ENCODE data around the gene DCHS2. TPM values are rescaled to one million over a fixed set of nuclear protein-coding genes. Genes with fewer than 3 reads are reported as not detected.

DCHS2 gene
- total RNA-seq, 1 donor, result under 0.01 TPM

DNA sequence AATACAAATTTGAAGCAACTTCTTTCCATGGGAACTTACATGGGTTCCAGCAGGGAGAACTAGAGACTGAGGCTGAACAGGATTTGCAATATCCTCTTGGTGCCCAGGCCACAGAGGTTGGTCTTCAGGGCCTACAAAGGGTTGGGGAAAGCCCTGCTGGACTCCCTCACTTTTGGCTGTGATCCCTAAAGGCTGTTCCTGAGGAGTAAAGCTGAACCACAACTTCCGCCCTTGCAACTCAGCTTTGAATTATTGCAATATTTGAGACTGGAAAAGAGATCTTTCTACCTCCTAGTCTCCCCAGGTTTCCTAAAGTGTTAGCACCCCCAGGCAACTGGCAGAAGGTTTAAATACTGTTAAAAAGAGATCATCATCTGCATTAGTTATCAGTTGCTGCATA, 26.9 kb downstream of the DCHS2 start:
- Histone ChIP-seq H3K36me3 (ENCODE audit: insufficient read depth, low read length) (no peaks in the 10 kb centered on the region), H3K27ac (ENCODE audit: low read depth, low read length) (no peak overlapping the region), H2AFZ (ENCODE audit: low read length) (no peak overlapping the region), H3K79me2 (ENCODE audit: insufficient read depth, low read length) (no peaks in the 10 kb centered on the region), H3K4me1 (ENCODE audit: insufficient read depth, low read length) (no peaks in the 10 kb centered on the region), H3K4me3 (ENCODE audit: insufficient read depth, low read length) (no peak overlapping the region), H4K20me1 (ENCODE audit: insufficient read depth, low read length) (no peaks in the 10 kb centered on the region), H3K9me3 (ENCODE audit: low read depth, low read length) (no peaks in the 10 kb centered on the region), H3K27me3 (ENCODE audit: insufficient read depth, low read length) (no peaks in the 10 kb centered on the region), H3K4me2 (ENCODE audit: insufficient read depth, low read length) (no peak overlapping the region)
- TF ChIP-seq, protein P1, sequence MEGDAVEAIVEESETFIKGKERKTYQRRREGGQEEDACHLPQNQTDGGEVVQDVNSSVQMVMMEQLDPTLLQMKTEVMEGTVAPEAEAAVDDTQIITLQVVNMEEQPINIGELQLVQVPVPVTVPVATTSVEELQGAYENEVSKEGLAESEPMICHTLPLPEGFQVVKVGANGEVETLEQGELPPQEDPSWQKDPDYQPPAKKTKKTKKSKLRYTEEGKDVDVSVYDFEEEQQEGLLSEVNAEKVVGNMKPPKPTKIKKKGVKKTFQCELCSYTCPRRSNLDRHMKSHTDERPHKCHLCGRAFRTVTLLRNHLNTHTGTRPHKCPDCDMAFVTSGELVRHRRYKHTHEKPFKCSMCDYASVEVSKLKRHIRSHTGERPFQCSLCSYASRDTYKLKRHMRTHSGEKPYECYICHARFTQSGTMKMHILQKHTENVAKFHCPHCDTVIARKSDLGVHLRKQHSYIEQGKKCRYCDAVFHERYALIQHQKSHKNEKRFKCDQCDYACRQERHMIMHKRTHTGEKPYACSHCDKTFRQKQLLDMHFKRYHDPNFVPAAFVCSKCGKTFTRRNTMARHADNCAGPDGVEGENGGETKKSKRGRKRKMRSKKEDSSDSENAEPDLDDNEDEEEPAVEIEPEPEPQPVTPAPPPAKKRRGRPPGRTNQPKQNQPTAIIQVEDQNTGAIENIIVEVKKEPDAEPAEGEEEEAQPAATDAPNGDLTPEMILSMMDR (IDR thresholded peaks at IDR 0.05; ENCODE audit: extremely low read depth, low read depth, low read length), result no peak
- no peak for DNase-seq (ENCODE audit: insufficient read length, low spot score, missing footprints)

DNA sequence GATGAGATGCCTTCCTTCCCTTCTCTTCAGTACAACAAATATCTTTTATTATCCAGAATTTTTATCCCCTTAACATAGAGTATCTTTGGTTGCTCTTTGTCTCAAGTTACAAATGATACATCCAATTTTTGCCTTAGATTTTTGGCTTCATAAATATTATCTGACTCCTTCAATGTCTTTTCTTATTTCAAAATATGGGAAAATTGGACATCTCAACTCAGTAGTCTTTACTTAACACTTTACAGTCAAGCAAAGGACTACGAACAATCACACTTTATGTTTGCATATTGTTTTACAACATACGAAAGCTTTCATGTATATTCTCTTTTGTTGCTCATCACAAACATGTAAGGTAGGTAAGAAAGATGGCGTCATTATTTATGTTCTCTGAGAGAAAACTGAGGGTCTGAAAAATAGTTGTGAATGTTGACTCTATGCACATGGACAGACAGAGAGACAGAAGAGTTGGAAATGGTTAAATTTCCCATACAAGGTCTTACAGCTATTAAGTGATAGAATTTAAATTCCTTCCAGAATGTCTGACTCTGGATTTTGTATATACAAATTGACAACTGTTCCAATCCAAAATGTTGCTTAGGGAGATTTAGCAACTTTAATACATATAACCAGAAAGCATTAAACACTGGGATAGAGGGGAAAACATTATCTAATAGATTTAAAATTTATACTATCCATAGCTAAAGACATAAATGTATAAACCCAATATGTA, 29.4 kb downstream of the DCHS2 start:
- Histone ChIP-seq H3K4me3 (ENCODE audit: insufficient read depth, low read length) (no peak overlapping the region), H3K4me2 (ENCODE audit: insufficient read depth, low read length) (no peak overlapping the region), H3K4me1 (ENCODE audit: insufficient read depth, low read length) (no peaks in the 10 kb centered on the region), H4K20me1 (ENCODE audit: insufficient read depth, low read length) (no peaks in the 10 kb centered on the region), H3K36me3 (ENCODE audit: insufficient read depth, low read length) (no peaks in the 10 kb centered on the region), H3K27ac (ENCODE audit: low read depth, low read length) (no peak overlapping the region), H3K27me3 (ENCODE audit: insufficient read depth, low read length) (no peaks in the 10 kb centered on the region), H3K79me2 (ENCODE audit: insufficient read depth, low read length) (no peaks in the 10 kb centered on the region), H3K9me3 (ENCODE audit: low read depth, low read length) (no peaks in the 10 kb centered on the region), H2AFZ (ENCODE audit: low read length) (no peak overlapping the region)
- TF ChIP-seq, protein P1 (IDR thresholded peaks at IDR 0.05; ENCODE audit: extremely low read depth, low read depth, low read length), result no peak
- DNase-seq (ENCODE audit: insufficient read length, low spot score, missing footprints), result no peak

DNA sequence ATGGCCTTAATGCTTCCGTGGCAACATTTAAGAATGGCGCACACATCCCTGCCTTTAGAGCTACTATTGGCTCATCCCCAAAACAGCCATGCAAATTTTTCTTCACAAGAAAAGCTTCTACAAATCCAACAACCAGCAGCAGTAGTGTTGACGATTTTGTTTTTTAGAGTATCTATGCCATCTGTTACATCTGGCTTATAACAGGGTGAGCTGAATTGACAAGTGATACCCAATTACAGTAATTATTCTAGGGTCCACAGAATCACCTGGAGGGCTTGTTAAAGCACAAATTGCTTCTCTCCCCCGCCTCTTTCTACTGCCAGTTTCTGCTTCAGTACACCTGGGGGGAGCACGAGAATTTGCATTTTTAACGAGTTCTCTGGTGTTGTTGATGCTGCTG, 34.1 kb downstream of the DCHS2 start:
- Histone ChIP-seq H3K4me2 (ENCODE audit: insufficient read depth, low read length) (no peak overlapping the region), H3K36me3 (ENCODE audit: insufficient read depth, low read length) (no peaks in the 10 kb centered on the region), H3K27ac (ENCODE audit: low read depth, low read length) (no peak overlapping the region), H3K4me3 (ENCODE audit: insufficient read depth, low read length) (no peak overlapping the region), H4K20me1 (ENCODE audit: insufficient read depth, low read length) (no peaks in the 10 kb centered on the region), H3K79me2 (ENCODE audit: insufficient read depth, low read length) (no peaks in the 10 kb centered on the region), H3K27me3 (ENCODE audit: insufficient read depth, low read length) (no peaks in the 10 kb centered on the region), H3K9me3 (ENCODE audit: low read depth, low read length) (no peaks in the 10 kb centered on the region), H2AFZ (ENCODE audit: low read length) (no peak overlapping the region), H3K4me1 (ENCODE audit: insufficient read depth, low read length) (no peaks in the 10 kb centered on the region)
- no peak for DNase-seq (ENCODE audit: insufficient read length, low spot score, missing footprints)
- TF ChIP-seq, protein P1 (IDR thresholded peaks at IDR 0.05; ENCODE audit: extremely low read depth, low read depth, low read length), result no peak

DNA sequence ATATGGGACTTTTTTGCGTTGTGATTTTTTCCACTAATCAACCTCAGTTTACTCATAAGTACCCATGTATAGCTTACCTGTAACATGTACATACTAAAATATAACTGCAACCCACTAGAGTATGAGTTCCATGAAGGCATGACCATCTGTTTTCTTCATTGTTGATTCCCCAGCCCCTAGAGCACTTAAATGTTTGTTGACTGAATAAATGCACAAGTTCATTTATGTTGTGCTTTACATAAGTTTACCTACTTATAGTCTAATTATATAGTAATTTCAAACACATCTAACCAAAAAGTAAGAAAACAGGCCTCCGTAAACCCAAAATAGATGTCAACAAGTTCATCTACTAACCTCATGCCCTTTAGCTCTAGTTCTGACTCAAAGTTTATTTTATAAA, 34.7 kb downstream of the DCHS2 start:
- H3K79me2 ChIP-seq (ENCODE audit: insufficient read depth, low read length), result no peaks in the 10 kb centered on the region
- no peaks in the 10 kb centered on the region for H3K27me3 ChIP-seq (ENCODE audit: insufficient read depth, low read length)
- no peak overlapping the region for H3K4me3 ChIP-seq (ENCODE audit: insufficient read depth, low read length)
- H3K9me3 ChIP-seq (ENCODE audit: low read depth, low read length), result no peaks in the 10 kb centered on the region
- H3K36me3 ChIP-seq (ENCODE audit: insufficient read depth, low read length), result no peaks in the 10 kb centered on the region
- H3K27ac ChIP-seq (ENCODE audit: low read depth, low read length), result no peak overlapping the region
- no peak overlapping the region for H3K4me2 ChIP-seq (ENCODE audit: insufficient read depth, low read length)
- no peak overlapping the region for H2AFZ ChIP-seq (ENCODE audit: low read length)
- H3K4me1 ChIP-seq (ENCODE audit: insufficient read depth, low read length), result no peaks in the 10 kb centered on the region
- TF ChIP-seq, protein P1 (IDR thresholded peaks at IDR 0.05; ENCODE audit: extremely low read depth, low read depth, low read length), result no peak
- no peak for DNase-seq (ENCODE audit: insufficient read length, low spot score, missing footprints)
- no peaks in the 10 kb centered on the region for H4K20me1 ChIP-seq (ENCODE audit: insufficient read depth, low read length)
